ENCODE data around the gene PSAPL1. TPM values are rescaled to one million over a fixed set of nuclear protein-coding genes. Genes with fewer than 3 reads are reported as not detected.
A peak's percentile ranks its signal among the peaks of the same experiment; 100 is the strongest.

PSAPL1 gene
- total RNA-seq, 1 experiment from 2014 or later, result 14.3 TPM

DNA sequence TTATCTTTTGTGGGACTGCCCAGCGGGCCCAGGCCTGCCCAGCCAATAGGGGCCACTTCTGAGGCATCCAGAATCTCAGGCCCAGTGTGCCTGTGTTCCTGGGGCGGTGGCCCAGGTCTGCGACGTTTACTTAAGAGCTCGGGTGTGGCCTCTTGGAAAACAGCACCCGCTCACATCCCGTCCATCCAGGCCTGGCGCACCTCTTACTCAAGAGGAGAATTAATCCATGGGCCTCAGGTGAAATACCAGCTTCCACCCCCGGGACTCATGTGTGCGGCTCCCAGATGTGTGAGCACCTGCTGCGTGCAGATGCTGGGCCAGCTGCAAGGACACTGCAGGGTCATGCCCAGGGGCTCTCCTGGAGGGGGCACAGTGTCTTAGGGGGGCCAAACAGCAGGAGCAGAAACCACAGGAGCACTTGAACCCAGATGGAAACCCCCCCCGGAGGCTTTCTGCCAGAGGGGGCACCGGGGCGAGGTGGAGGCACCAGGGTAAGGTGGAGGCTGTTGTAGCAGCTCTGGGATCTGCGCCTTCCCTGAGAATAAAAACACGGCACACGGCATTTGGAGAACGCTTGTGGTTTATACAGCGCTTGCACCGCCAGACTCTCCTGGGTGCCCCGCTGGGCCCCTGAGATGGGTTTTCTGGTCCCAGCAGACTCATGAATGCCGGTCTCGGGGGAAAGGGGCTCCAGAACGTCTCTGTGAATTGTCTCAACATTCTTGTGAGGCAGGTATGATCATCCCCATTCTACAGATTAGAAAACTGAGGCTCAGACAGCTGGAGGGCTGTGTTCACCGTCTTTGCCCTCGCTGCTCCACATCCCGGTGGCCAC lies 2.8 kb downstream of the PSAPL1 start:
- Histone ChIP-seq H3K4me1 (peaks cover 61% of the 10 kb centered on the region), H3K27me3 (replicated peaks; ENCODE audit: control insufficient read depth, insufficient read depth, low read length) (no peaks in the 10 kb centered on the region), H3K36me3 (ENCODE audit: control insufficient read depth, insufficient read depth, low read length) (no peaks in the 10 kb centered on the region), H3K4me3 (ENCODE audit: low read depth, low read length) (no peak overlapping the region), H3K9me3 (no peaks in the 10 kb centered on the region)
- H3K27ac Mint-ChIP-seq (ENCODE audit: unreplicated experiment), result peak overlapping the region; percentile 97
- TF ChIP-seq, protein P1, sequence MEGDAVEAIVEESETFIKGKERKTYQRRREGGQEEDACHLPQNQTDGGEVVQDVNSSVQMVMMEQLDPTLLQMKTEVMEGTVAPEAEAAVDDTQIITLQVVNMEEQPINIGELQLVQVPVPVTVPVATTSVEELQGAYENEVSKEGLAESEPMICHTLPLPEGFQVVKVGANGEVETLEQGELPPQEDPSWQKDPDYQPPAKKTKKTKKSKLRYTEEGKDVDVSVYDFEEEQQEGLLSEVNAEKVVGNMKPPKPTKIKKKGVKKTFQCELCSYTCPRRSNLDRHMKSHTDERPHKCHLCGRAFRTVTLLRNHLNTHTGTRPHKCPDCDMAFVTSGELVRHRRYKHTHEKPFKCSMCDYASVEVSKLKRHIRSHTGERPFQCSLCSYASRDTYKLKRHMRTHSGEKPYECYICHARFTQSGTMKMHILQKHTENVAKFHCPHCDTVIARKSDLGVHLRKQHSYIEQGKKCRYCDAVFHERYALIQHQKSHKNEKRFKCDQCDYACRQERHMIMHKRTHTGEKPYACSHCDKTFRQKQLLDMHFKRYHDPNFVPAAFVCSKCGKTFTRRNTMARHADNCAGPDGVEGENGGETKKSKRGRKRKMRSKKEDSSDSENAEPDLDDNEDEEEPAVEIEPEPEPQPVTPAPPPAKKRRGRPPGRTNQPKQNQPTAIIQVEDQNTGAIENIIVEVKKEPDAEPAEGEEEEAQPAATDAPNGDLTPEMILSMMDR (IDR thresholded peaks at IDR 0.05; ENCODE audit: insufficient read depth in 1 of 2, low read depth in 1 of 2, low read length in 1 of 2, severe bottlenecking in 1 of 2, unreplicated experiment in 1 of 2), result no peak
- peaks cover 46% of the 10 kb centered on the region for H3K4me1 Mint-ChIP-seq (ENCODE audit: low read depth, unreplicated experiment)
- ChIA-PET CTCF (no interaction called here), POLR2A (no interaction called here)
- H3K4me3 Mint-ChIP-seq (ENCODE audit: unreplicated experiment), result no peak overlapping the region
- DNase-seq, result peak; percentile 51 to 77
- H3K9me3 Mint-ChIP-seq (ENCODE audit: unreplicated experiment), result no peaks in the 10 kb centered on the region
- peaks cover 26% of the 10 kb centered on the region for H3K36me3 Mint-ChIP-seq (ENCODE audit: insufficient read depth, unreplicated experiment)
- no peaks in the 10 kb centered on the region for H3K27me3 Mint-ChIP-seq (ENCODE audit: insufficient read depth, unreplicated experiment)
- BruUV-seq (replicated peaks), result no TSS peak
- intact Hi-C loops (cut with micrococcal nuclease; ENCODE audit: unreplicated experiment), result no loop called here

DNA sequence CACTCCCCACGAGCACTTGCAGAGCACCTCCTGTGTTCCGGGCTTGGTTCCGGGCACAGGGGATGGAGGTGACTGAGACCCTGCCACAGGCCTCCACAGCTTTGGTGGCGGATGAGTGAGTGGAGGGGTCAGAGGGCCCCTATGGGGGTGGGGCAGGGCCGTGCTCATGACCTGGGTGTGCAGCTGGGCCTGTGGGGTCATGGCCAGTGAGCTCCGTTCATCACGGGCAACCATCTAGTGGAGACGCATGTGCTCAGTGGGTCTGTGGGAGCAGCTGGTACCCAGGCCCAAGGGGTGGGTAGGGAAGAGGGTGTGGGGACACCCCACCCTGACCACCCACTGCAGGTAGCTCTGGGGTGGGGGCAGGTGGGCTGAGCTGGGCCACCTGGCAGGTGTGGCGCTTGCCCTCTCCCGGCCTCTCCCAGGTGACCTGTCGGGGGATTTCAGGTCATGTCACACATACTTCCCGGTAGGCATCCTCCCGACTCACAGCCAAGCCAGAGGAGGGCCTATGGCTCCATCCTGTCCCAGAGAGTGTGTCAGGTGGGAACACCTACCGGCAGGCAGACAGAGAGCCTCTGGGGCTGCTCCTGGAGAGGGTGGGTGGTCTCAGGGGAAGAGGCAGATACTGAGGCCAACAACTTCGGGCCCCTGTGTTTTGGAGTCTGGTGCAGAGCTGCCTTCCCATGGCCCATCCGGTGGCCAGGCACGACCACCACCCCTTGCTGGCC lies 3.6 kb downstream of the PSAPL1 start:
- POLR2A ChIA-PET, result no interaction called here
- intact Hi-C loops (cut with micrococcal nuclease; ENCODE audit: unreplicated experiment), result no loop called here
- BruUV-seq (replicated peaks), result no TSS peak

DNA sequence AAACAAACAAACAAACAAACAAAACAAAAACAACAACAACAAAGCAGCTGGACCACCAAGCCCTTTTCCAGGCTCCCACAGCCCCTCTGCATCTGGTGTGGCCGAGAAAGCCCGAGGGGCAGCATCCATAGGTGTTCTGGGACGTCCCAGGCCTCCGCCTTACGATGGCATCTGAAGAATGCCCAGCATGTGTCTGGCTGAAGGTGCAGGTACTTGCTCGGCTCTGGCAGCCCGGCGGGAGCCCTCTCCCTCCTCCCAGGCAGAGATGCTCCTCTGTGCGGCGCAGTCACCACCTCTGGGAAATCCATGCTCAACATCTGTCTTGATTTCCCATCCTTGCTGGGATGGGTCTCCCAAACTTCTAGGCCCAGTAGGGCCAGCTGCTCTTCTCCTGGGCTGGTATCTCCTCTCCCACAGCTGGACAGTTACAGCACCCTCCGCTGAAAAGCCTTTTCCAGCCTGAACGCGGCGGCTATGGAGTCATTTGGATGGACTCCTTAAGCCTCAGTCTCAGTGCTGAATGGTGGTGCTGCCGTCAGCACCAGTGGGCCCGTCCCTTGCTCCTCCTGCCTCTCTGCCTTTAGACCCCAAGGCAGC lies 4.3 kb downstream of the PSAPL1 start:
- intact Hi-C loops (cut with micrococcal nuclease; ENCODE audit: unreplicated experiment), result no loop called here
- H3K9me3 Mint-ChIP-seq (ENCODE audit: unreplicated experiment), result no peaks in the 10 kb centered on the region
- H3K4me3 ChIP-seq (ENCODE audit: low read depth, low read length), result no peak overlapping the region
- TF ChIP-seq, protein P1 (IDR thresholded peaks at IDR 0.05; ENCODE audit: insufficient read depth in 1 of 2, low read depth in 1 of 2, low read length in 1 of 2, severe bottlenecking in 1 of 2, unreplicated experiment in 1 of 2), result no peak
- CTCF ChIA-PET, result no interaction called here
- no peaks in the 10 kb centered on the region for H3K27me3 Mint-ChIP-seq (ENCODE audit: insufficient read depth, unreplicated experiment)
- peaks cover 47% of the 10 kb centered on the region for H3K4me1 ChIP-seq
- H3K36me3 Mint-ChIP-seq (ENCODE audit: insufficient read depth, unreplicated experiment), result peaks cover 21% of the 10 kb centered on the region
- H3K9me3 ChIP-seq, result no peaks in the 10 kb centered on the region
- DNase-seq, result peak; percentile 80 to 91
- peak overlapping the region; percentile 44 for H3K4me3 Mint-ChIP-seq (ENCODE audit: unreplicated experiment)
- H3K4me1 Mint-ChIP-seq (ENCODE audit: low read depth, unreplicated experiment), result peaks cover 35% of the 10 kb centered on the region
- no TSS peak for BruUV-seq (replicated peaks)
- H3K27ac Mint-ChIP-seq (ENCODE audit: unreplicated experiment), result peak overlapping the region; percentile 97
- POLR2A ChIA-PET, result no interaction called here
- H3K27me3 ChIP-seq (replicated peaks; ENCODE audit: control insufficient read depth, insufficient read depth, low read length), result no peaks in the 10 kb centered on the region
- no peaks in the 10 kb centered on the region for H3K36me3 ChIP-seq (ENCODE audit: control insufficient read depth, insufficient read depth, low read length)

More for the DNA sequence above, 3.6 kb downstream of the PSAPL1 start:
- no peak overlapping the region for H3K4me3 ChIP-seq (ENCODE audit: low read depth, low read length)
- DNase-seq, result peak in 1 of 2 experiments; percentile 43
- Mint-ChIP-seq H3K9me3 (ENCODE audit: unreplicated experiment) (no peaks in the 10 kb centered on the region), H3K27ac (ENCODE audit: unreplicated experiment) (peak overlapping the region; percentile 97), H3K36me3 (ENCODE audit: insufficient read depth, unreplicated experiment) (peaks cover 26% of the 10 kb centered on the region), H3K4me1 (ENCODE audit: low read depth, unreplicated experiment) (peaks cover 40% of the 10 kb centered on the region), H3K4me3 (ENCODE audit: unreplicated experiment) (peak overlapping the region; percentile 44), H3K27me3 (ENCODE audit: insufficient read depth, unreplicated experiment) (no peaks in the 10 kb centered on the region)
- CTCF ChIA-PET, result no interaction called here
- H3K36me3 ChIP-seq (ENCODE audit: control insufficient read depth, insufficient read depth, low read length), result no peaks in the 10 kb centered on the region
- TF ChIP-seq, protein P1 (IDR thresholded peaks at IDR 0.05; ENCODE audit: insufficient read depth in 1 of 2, low read depth in 1 of 2, low read length in 1 of 2, severe bottlenecking in 1 of 2, unreplicated experiment in 1 of 2), result no peak
- H3K27me3 ChIP-seq (replicated peaks; ENCODE audit: control insufficient read depth, insufficient read depth, low read length), result no peaks in the 10 kb centered on the region
- no peaks in the 10 kb centered on the region for H3K9me3 ChIP-seq
- H3K4me1 ChIP-seq, result peaks cover 53% of the 10 kb centered on the region

Measured in Caco-2 (cell line).